ENCODE data around the gene TMUB1.

Gene TMUB1

DNA sequence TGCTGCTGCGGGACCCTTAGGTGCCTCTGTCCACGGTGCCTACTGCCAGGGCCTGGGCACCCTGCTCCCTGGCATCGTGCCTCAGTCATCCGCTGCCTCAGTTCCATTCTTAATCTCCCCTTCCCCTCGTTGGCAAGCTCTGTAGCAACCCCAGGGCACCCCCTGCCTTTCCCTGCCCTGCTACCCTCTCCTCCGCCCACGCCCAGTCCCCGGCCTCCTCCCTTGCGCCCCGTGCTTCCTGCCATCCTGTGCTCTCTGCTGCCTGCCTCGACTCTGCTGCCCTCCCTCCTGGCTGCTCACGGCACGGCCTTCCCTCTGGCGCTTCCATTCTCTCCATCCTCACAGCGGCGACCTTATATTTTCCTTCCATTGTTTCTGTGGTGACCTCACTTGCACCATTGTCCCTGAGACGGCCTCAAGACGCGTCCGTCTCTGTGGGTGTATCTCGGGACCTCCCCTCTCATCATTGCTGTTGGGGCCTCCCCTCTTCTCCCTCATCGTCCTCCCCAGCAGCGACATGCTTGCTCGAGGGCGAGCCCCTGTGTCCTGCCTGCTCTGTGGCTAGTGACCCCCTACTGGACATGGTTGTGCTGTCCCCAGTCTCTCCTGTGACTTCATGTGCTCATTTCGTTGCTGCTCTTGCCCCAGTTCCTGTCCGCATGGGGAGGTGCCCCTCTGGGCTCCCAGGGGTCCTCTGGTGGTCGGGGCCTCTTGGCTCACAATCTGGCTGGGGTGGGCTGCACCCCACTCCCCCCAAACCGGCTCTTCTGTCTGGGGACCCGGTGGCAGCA lies 38.3 kb upstream of the TMUB1 start:
- DNase-seq (ENCODE audit: low read depth in 2 of 2, low spot score in 1 of 2), result no peak

DNA sequence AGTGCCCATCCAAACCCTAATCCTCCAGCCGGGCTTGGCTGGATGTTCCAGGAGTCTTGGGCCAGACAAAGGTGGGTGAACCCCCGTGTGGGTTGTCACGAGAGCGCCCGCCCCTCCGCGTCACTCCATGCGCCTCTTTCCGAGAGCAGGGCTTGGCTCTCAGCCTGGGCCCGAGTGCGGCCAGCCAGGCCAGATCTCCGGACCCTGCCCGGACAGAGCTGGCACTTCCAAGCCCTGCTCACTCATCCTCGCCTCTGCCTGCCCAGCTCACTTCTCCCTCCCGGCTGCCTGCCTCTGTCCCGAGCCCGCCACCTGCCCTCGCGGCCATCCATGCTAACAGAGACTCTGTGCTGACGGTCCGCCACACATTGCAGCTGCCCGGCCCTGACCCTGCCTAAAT lies 37.6 kb upstream of the TMUB1 start:
- no peak for DNase-seq (ENCODE audit: low read depth in 2 of 2, low spot score in 1 of 2)

DNA sequence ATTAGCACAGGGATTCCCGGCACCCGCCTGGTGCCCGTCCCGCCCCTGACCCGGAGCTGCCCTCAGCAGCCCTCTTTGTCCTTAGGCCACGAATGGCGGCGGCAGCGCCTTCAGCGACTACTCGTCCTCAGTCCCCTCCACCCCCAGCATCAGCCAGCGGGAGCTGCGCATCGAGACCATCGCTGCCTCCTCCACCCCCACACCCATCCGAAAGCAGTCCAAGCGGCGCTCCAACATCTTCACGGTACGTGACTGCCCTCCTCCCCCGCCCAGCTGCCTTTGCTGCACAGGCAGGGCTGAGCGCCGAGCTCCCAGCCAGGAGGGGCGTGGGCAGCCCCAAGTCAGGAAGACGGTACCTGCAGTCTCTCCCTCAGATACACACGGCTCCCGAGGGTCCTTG lies 36.6 kb upstream of the TMUB1 start:
- no peak for DNase-seq (ENCODE audit: low read depth in 2 of 2, low spot score in 1 of 2)

DNA sequence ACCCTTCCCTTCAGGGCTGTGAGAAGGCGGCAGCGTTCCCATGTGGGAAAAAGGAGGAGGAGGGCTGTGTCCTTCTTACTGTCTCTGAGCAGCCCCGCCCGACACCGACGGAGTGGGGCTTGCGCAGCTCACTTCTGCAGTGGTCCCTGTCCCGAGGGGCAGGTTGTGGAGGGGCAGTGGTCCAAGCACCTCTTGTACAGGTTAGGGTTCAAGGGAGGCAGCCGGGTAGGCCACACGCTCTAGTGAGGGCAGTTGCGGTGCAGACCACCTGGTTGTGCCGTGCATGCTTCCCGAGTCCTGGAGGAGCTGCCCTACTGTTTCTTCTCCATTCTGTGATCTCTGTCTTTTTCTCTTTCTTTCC lies 35.7 kb upstream of the TMUB1 start:
- DNase-seq (ENCODE audit: low read depth in 2 of 2, low spot score in 1 of 2), result no peak

DNA sequence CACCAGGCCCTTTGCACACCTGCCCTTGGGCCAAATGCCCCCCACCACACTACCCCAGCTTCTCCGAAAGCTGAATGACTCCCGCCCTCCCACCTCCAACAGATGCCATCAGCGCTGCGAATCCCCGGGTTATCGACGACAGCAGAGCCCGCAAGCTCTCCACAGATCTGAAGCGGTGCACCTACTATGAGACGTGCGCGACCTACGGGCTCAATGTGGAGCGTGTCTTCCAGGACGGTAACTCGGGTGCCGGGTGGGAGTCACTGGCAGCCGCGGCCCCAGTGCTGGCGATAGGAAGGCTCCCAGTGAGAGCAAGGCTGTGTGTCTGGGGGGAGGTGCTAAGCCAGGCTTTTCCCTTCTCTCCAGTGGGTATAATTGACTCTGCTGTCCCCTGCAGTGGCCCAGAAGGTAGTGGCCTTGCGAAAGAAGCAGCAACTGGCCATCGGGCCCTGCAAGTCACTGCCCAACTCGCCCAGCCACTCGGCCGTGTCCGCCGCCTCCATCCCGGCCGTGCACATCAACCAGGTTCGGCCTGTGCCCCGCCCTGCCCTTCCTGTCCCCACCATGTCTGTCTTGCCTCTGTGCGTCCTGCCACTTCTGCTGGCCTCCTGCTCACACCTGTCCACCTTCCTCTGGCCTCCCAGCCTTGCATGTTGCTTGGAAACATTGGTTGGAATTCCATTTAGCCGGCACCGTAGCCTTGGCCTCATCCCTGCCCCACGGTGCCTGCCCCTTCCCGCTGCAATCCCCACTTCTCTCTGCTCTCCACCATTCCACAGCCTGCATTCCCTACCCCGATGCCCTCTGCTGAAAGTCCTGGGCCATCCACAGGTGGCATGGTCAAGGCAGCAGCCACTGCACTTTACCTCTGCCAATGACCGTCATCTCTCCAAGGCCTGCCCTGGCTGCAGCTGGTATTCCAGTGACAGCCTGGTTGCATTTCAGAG lies 35.1 kb upstream of the TMUB1 start:
- no peak for DNase-seq (ENCODE audit: low read depth in 2 of 2, low spot score in 1 of 2)

DNA sequence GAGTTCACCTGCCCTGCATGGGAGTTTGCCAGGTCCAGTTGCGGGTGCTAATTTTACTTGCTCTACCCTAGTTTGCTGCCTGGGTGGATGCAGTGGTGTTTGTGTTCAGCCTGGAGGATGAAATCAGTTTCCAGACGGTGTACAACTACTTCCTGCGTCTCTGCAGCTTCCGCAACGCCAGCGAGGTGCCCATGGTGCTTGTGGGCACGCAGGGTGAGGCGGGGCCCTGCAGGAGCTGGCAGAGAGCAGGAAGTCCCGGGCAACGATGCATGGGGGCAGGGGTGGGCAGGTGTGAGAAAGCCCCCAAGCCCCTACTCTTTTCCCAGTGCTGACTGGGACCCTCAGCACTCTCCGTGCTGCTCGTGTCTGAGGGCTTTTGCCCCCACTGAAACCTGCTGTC lies 34.3 kb upstream of the TMUB1 start:
- no peak for DNase-seq (ENCODE audit: low read depth in 2 of 2, low spot score in 1 of 2)

DNA sequence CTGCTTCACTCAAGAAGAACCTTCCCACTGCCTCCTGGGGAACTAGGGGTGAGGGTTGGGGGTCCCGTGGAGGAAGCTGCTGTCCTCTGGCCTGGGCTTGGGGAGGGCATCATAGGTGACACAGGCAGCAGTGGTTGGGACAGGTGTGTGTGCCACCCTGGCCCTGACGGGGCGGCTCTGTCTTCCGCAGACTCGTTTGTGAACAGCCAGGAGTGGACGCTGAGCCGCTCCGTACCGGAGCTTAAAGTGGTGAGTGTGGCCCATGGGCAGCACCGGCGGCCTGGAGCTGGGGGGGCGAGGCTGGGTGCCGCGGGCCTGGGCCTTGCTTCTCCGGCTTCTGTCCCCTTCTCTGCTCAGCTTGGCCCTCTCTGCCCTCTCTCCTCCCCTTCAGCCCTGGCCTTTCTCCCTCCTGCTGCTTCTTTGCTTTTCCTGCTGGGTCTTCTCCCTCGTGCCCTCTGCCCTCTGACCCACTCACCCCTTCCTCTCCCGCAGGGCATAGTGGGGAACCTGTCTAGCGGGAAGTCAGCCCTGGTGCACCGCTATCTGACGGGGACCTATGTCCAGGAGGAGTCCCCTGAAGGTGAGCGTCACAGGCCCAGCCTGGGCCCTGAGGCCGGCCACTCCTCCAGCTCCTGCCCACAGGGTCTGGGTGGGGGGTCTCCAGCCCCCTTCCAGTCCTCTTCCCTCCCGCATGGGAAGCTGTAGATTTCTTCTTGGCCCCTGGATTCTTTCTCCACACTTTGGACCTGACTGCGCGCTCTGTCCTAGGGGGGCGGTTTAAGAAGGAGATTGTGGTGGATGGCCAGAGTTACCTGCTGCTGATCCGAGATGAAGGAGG lies 33.5 kb upstream of the TMUB1 start:
- DNase-seq (ENCODE audit: low read depth in 2 of 2, low spot score in 1 of 2), result no peak

DNA sequence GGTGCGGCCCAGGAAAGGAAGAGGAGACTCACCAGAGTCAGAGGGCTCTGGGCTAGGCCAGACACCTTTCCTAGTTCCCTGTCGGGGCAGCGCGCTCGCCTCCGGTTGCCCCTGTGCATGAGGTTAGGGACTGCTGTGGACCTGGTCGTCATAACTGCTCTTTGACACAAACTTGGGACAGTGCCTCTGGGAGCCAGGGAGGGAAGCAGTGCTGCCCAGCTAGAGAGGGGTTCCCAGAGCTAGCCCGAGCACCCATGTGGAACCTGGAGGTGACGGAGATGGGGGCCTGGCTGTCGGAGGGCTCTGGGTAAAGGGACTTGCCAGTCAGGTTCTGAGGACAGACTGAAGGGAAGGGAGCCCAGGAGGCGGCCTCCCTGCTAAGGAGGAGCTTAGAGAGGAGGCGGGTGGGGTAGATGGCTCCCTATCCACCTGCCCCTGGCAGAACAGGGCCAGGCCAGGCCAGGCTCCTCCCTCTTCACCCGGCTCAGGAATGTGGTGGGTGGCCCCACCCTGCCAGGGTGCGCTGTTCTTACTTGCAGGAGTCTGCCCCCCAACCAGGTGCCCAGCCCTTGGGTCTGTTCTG lies 32.6 kb upstream of the TMUB1 start:
- no peak for DNase-seq (ENCODE audit: low read depth in 2 of 2, low spot score in 1 of 2)

DNA sequence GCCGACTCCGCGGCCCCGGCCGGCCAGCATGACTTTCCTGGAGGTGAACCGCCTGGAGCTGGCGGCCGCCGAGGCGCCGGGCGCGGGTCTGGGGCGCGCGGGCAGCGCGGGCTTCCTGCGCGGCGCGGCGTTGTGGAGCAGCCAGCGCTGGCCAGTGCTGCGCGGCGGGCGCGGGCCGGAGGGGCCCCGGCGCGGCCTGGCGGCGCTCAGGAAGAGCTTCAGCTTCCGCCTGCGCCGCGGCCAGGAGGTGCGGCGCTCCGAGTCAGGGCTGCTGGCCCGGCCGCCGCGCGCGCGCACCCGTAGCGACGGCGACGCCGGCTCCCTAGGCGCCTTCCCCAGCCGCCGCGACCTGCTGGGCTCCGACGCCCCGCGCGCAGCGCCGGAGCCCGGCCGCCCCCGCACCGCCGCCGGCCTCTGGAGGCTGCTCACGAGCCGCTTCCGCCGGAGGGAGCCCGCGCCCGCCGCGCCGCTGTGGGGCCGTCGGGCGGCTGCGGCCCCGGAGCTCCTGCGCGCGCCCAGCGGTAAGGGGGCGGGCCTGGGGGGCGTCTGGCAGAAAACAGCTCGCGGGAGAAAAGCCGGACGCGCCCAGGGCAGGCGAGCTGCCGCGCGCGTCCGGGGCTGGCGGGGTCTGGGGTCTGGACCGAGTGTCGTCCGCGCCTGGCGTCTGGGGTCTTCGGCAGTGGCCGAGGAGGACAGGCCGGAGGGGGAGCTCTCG lies 32.0 kb upstream of the TMUB1 start:
- no peak for DNase-seq (ENCODE audit: low read depth in 2 of 2, low spot score in 1 of 2)

DNA sequence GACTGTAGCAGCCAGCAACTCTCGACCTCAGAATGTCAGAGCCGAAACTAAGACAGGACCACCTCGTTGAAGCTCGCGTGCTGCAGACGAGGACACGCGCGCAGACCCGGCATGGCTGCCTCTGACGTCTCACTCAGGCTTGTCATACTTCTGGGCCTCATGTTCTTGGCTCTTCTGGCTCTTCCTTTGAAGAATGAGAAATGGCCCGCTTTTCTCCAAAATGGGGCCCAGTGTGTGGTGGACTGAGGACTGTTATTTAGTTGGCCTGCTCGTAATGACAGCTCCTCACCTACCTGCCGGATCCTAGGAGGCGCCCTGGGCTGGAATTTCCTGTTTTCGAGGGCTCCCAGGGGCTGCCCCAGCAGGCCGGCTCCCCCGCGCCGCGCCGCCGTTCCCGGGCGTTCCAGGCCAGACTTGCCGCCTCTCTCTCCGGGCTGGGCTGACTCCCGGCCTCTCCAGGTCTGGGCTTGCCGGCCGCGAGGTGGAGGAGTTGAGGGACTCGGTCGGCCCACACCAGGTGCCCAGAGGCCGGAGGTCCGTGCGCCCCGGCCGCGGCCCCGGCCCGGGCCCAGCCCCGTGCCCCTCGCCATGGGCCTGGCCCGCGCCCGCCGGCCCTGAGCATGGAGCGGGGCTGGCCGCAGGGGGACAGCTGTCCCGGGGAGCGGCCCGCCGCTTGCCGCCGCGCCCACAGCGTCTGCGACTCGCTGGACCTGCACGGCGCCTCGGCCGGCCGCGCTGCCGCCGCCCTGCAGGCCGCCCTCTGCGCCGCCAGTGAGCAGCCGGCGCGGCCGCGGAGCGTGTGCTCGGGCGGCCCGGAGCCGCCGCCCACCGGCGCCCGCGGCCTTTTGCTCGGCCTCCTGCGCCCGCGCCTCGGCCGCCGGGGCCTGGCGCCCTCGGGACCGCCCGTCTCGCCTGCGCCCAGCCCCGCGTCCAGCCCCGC lies 31.1 kb upstream of the TMUB1 start:
- no peak for DNase-seq (ENCODE audit: low read depth in 2 of 2, low spot score in 1 of 2)

DNA sequence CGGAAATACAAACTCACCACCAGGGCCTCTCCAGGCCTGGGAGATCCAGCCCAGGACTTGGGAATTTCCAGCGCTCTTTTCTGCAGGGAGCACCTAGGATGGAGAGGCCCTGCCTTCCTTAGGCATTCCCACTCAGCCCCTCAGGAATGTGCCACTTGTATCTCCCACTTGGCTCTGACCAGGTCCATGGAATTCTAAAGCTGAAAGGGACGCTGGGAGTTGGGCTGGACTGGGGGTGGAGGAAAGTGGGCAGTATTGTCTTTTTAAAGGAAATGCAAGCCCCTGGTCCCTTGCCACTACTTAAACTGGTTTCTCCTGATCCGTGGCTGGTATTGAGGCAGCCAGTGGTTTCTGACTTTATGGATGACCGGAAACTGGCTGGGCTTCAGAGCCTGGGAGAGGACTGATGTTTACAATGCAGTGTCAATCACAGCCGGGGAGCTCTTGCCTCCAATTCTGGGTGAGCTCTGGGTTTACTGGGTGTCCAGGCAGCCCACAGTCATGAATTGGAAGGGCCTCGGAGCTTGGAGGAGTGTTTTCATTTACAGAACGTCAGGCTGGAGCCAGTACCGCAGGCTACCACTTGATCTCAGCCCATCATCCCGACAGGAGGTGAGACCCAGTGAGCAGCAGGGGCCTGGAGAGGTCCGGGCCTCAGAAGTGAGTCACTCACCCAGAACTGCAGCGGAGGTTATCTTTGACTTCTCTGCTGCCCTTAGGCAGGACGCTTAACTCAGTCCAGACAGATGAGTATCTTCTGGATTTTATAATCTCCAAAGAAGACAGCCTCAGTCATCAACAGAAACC lies 30.3 kb upstream of the TMUB1 start:
- DNase-seq (ENCODE audit: low read depth in 2 of 2, low spot score in 1 of 2), result no peak

DNA sequence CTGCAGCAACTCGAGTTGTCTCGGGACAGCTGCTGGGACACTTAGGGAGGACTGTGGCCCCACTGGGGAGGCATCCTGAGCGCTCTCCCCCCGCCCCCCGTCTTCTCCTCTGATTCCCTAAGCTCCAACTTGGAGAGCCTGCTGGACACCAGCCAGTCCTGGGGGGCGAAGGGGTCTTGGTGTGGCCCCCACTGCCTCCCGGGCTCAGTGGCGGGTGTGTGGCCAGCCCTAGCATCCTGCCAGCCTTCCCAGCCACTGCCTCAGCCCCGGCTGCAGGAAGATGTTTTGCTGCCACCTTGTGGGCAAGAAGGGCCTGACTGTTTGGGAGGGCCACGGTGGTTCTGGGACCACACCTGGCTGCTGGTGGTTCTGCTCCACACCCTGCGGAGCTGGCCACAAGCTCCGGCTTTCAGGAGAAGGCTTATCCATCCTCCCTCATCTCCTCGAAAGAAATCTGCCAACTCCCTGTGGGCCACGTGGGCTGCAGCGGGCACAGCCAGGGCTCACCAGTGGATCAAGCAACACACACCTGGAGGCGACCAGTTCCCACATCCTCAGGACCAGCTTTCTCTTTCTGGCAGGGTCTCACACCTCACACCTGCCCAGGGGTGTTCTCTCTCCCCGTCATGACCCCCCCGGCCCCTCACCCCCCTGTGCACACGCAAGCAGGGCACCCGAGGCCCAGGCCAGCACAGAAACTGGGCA lies 27.8 kb upstream of the TMUB1 start:
- DNase-seq (ENCODE audit: low read depth in 2 of 2, low spot score in 1 of 2), result peak; percentile 34 to 50

DNA sequence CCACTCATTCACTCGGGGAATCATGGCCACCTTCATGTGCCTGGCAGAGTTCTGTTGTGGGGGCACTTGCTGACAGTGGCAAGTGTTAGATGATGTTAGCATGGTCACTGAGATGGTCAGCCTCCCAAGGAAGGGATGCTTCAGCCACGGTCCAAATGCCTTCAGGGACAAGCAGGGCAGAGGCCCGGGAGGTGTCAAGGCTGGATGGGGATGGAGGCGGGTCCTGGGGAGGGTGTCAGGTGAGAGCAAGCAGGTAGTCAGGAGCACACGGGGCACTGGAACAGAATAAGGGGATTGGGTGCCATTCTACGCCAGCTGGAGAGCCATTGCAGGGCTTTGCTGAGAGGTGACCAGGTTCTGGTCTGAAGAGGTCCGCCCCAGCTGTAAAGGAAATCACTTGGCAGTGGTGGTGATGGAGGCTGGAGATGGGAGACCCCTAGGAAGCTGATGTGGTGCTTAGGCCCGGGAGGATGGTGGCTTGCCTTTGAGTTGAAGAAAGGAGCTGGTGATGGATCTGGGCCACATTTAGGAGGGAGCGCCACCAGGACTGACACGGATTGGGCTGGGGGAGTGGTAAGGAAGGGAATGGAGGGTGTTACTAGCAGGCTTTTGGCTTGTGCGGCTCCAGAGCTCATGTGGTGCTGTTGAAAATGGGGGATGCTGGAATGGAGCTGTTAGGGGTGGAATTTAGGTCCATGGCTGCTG lies 27.1 kb upstream of the TMUB1 start:
- DNase-seq (ENCODE audit: low read depth in 2 of 2, low spot score in 1 of 2), result no peak

DNA sequence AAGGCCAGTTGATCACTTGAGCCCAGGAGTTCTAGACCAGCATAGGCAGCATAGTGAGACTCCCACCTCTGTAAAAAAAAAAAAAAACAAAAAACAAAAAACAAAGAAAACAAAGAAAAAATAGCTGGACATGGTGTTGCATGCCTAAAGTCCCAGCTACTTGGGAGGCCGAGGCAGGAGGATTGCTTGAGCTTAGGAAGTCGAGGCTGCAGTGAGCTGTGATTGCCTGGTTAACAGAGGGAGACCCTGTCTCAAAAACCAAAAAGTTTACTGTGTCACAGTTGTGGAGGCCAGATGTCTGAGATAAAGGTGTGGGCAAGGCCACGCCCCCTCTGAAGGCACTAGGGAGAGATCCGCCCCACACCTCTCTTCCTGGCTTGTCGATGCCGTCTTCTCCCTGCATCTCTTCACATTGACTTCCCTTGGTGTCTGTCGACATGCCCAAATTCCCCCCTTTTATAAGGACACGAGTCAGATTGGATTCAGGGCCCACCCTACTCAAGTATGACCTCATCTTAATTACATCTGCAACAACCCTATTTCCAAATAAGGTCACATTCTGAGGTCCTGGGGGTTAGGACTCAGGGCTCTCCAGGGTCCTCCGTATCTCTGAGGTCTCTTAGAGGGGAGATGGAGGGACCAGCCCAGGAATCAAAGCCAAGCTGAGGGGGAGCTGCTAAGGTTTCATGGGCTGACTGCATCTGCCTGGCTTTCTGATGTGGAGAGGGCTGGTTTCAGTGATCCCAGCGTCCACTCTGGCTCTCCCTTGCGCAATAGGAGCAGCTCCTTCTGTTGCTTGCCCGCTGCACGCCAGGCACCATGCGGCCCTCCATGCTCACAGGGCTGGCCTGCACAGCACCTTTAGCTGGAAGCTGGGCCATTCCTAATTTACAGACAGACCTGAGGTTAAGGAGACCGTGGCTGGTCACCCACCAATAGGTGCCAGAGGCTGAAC lies 26.1 kb upstream of the TMUB1 start:
- DNase-seq (ENCODE audit: low read depth in 2 of 2, low spot score in 1 of 2), result no peak

DNA sequence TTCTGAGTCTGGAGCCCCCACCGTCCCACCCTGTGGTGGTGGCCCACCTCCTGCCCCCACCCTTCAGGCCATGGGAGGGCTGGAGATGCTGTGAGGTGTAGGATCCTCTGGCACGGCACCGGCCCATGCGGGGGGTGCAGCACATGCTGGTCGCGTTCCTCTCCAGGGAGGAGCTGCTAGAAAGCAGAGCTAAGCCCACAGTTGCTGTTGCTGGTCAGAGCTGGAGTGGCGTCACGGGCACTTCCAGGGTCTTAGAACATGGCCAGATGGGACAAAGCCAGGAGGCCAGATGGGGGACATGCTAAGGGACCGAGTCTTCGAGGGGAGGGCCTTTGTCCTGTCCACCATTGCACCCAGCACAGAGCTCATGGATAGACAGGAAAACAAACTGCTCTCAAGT lies 24.6 kb upstream of the TMUB1 start:
- DNase-seq (ENCODE audit: low read depth in 2 of 2, low spot score in 1 of 2), result no peak
